CD4-positive, alpha-beta T cell treated with Interleukin-4 for 4 hours (primary cell): ENCODE results near the gene GSTCD.
"Not testable (repeated sequence)": the region's sequence is repeated elsewhere in the genome, so short reads cannot be mapped to it uniquely, and the experiment has no call there.

ENCODE experiments used
- DNase-seq: peaks from one replicate; pipeline ENCODE4 v3.0.0-alpha.2; 2020

GSTCD gene

DNA sequence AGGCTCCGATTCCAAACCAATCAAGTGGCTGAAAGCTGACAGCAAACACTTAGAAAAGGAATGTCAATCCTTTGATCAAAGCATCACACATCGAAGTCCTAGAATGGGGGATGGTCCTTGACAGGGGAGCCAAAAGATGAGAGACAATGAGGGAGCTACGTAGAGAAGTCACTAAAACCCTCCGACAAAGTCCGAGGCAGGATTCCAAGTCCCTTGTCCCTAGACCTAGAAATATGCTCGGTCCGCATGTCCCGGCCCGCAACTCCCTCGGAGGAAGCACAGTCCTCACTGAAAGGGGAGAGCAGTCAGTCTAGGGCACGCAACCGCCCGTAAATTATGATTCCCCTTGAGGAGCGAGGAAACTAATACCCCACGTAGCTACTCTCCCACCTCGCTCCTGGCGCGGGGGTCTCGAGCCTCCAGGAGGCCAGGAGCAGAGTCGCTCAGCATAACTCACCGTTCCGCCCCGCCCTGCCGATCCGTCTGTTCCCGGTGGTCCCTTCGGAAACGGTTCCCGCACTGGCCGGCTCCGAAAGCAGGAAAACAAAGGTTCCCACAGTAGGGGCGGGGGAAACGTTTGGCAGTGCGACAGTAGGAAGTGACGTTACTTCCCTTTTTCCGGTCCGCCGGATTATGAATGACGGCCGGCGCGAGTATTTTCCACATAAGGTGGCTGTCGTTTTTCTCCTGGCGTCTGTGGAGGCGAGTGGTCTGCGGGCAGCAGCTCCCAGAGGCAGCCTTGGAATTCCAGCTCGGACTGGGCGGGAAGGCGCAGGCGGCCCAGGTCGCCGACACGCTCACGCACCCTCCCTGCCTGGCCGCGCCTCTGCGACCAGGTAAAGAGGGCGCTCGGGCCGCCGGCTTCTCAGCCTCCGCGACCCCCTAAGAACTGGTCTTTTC is at the start of gene GSTCD, which contains the start of gene INTS12:
TSS of gene GSTCD (plus strand) at position 604 of the 900 bp plus-strand sequence. CDS start 8,830 bp downstream, outside the sequence.
TSS of gene INTS12 (minus strand) at position 509 of the 900 bp plus-strand sequence. CDS start 8,684 bp downstream, outside the sequence.
- DNase-seq, result peak; percentile 90

GRCh38 chr4:105659190-105659589 is 49.4 kb upstream of the GSTCD start:
- DNase-seq, result no peak

DNA sequence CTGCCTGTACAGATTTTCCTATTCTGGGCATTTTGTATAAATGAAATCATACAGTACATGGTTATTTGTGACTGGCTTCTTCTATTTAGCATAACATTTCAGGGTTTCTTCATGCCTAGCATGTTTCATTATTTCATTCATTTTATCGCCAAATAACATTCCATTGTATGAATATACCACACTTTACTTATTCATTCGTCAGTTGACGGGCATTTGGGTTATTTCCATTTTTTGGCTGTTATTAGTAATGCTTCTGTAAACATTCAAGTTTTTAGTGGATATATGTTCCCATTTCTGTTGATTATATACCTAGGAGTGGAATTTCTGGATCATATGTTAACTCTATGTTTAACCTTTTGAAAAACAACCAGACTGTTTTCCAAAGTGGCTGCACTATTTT is 47.6 kb upstream of the GSTCD start:
- DNase-seq, result no peak

DNA sequence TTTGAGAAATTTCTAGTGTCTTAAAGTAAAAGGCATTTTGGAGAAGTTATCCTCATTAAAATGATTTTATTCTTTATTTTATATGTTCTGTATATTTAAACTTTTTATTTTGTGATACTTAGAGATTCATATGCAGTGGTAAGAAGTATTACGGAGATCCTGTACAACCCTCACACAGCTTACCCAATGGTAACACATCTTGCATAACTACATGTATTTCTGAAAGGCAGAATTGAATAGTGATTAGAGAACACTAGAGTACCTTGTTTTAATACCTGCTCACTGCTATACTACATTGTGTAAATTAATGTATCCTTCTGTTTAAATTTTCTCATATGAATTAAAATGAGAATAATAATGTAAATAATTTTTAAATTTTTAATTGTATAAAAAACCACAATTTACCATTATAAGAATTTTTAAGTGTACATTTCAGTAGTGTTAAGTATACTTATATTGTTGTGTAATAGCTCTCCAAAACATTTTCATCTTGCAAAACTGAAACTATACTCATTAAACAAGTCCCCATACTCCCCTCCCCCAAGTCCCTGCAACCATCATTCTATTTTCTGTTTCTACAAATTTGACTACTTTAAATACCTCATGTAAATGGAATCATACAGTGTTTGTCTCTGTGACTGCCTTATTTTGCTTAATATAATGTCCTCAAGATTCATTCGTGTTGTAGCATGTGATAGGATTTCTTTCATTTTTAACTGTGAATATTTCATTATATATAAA is 45.5 kb upstream of the GSTCD start:
- DNase-seq, result no peak

DNA sequence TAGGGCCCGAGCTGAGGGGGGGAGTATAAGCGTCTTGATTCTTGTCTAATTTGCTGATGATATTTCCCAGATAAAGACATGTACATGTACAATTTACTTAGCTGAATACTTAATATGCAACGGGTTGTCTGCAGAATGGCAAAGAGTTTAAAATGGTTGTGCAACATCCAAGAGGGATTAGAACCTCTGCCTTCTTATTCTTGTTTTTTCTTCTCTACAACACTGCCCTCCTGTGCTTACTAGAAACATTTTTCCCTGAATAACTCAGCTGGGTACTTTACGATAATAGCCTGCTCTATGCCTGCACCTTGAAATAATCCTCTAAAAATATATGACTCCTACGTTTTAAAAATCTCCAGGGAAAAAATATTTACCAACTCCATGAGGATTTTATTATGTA is 41.9 kb upstream of the GSTCD start:
- no peak for DNase-seq

DNA sequence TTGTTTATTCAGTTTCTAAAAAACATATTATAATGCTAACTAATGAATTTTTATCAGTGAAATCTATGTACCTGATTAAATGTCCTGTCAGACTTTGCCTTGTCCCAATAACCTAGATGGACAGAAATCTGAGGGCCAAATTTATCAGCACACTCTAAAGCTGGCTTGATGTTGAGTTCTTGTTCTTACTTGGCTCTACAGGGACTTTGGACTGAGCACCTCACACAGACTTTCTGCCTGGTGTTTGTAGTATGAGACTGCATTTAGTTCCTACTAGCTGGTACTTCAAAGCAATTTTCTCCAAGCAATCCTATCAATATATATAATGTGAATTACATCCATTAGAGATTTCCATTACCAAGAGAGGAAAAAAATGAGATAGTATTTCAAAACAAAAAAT is 37.9 kb upstream of the GSTCD start:
- no peak for DNase-seq

- DNase-seq, result no peak
Observed at GRCh38 chr4:105671301-105671700, 37.3 kb upstream of the GSTCD start.

DNA sequence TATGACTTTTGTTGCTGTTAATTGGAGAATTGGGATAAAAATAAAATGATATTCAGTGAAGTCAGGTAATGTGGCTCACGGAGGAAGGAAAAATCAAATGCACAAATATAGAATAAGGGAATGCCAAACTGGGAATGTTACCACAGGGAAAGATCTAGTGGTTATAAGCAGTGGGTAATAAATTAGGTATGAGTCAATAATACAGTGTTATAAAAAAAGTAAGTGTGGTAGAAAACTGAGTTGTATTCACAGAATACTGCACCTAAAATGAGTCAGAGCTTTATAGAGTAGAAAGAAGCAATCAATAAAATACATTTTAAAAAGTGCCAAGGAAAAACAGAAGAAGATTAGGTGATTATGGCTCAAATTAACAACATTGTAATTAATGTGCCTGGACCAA is 34.6 kb upstream of the GSTCD start:
- DNase-seq, result no peak

GRCh38 chr4:105677709-105678108 is 30.9 kb upstream of the GSTCD start:
- no peak for DNase-seq

DNA sequence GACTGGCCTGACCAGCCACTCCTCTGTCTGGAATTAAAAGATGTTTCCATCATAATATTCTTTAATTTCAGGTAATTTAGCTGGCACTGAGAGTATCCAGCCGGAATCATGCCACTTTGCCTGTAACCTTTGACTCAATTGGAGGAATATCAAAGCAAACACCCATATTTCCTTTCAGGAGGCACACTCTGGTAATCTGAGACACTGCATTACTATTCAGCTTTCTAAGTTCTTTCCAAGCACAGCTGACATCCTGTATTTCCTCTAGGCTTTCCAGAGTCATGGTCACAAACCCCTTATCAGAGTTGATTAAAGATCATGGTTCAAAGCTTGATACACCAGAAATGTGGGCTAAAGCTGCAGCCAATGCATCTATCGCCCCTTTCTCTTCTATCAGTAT is 29.4 kb upstream of the GSTCD start:
- no peak for DNase-seq

- no peak for DNase-seq
Observed at GRCh38 chr4:105683038-105683437, 25.5 kb upstream of the GSTCD start.

DNA sequence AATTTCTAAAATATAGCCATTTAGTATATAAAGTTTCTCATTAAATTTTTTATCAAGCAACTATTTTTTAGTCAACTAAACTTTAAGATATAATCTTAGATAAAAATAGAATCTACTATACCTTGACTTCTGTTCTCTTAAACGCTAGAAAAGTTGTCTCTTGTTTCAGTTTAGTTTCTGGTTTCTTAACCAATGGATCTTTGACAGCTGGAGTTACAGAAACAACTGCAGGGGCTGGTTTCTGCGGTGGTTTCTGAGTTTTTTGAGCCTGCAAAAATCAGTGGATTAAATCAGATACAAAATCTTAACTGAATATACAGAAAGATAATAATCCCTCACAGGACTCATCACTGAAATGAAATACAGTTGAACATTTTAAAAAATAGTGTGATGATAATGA is 22.0 kb upstream of the GSTCD start:
- no peak for DNase-seq

DNA sequence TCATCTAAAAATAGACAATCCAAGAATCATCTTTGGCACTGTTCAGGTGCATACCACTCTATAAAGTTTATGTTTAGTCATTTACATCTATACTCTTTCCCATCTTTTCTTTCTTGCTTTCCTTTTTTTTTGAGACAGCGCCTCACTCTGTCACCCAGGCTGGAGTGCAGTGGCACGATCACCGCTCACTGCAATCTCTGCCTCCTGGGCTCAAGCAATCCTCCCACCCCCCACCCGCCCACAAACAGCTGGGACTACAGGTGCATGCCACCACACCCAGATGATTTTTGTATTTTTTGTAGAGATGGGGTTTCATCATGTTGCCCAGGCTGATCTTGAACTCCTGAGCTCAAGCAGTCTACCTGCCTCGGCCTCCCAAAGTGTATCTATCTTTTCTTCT is 13.8 kb upstream of the GSTCD start:
- DNase-seq, result not testable (repeated sequence)

DNA sequence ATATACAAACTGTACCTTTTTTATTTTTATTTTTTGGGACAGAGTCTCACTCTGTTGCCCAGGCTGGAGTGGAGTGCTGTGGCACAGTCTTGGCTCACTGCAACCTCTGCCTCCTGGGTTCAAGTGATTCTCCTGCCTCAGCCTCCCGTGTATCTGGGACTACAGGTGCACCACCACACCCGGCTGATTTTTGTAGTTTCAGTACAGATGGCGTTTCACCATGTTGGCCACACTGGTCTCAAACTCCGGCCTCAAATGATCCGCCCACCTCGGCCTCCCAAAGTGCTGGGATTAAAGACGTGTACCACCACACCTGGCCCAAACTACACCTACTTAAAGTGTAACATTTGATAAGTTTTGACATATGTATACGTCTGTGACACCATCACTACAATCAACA is 12.8 kb upstream of the GSTCD start:
- DNase-seq, result not testable (repeated sequence)

DNA sequence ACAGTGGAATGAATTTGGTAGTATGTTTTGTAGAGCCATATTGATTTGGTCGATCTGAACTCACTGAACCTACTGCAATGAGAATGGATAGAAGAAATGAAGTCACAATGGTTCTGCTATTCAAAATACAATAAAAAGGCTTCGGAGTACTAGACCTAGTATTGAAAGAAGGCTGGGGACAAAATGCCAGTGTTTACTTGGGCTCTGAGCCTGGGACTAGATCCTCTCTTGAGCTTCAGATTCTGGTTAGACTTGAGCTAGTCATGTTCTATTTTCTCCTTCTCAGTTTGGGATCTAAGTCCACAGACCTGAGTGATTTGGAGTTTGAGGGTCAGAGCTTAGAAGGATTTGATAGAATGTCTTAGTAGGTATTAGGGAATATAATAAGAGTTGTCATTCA is 10.0 kb upstream of the GSTCD start:
- DNase-seq, result no peak

- DNase-seq, result no peak
Observed at GRCh38 chr4:105707782-105708180, 803 bp upstream of the GSTCD start.

DNA sequence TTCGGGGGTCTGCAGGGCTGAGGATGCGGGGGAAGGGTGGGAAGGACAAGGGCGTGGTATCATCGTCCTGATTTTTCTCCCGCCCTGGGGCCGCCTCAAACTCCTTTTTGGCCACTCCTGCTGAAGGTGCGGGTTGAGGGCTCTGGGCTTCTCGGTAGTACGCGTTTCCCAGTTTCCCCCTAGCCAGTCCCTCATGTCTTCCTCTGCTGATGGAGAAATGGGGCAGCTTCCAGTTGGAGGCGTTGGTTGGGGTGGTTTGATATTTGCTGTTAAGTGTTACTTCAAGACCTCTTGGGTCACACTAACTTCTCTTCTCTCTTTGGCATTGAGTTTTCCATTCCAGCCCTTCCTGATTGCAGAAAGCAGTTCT is 482 bp downstream of the GSTCD start:
- DNase-seq, result no peak

- DNase-seq, result no peak
Observed at GRCh38 chr4:105710012-105710600, 1.5 kb downstream of the GSTCD start.

DNA sequence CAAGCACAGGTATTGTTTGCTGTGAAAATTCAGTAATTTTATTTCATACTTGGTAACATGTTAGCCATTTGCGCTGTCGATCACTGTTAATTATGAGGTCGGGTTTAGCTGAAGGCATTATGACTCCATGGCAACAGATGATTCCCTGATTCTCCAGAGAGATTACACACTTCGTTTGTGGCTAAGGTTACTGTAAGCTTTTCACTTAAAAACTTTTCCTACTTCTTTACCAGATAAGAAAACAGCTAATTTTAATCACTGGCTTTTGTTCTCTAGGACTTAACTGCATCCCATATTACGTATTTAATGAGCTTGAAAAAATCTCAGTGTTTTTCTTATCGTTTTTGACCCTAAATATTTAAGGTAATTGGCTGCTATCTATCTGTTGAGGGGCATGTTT is 2.1 kb downstream of the GSTCD start:
- DNase-seq, result no peak

GRCh38 chr4:105712766-105713165 is 4.2 kb downstream of the GSTCD start:
- DNase-seq, result no peak

DNA sequence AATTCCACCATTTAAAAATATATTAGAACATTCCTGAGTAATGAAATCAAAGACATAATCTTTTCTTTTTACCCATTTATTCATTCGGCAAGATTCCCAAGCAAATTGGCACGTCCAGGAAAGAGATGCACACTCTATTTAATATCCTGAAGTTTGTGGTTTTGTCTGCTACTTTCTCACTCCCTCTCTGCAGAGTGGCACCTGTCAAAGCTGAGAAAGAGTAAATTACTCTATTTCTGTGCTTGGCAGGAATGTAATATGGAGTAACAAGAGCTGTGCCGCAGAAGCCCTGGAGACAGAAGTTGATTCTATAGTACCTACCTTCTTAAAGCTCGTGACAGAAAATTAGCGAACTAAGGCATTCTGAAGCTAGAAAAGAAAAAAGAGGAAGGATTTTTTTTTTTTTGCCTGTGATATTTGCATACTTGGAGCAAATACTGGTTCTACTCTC is 5.5 kb downstream of the GSTCD start:
- DNase-seq, result no peak

- no peak for DNase-seq
Observed at GRCh38 chr4:105714932-105715331, 6.3 kb downstream of the GSTCD start.

DNA sequence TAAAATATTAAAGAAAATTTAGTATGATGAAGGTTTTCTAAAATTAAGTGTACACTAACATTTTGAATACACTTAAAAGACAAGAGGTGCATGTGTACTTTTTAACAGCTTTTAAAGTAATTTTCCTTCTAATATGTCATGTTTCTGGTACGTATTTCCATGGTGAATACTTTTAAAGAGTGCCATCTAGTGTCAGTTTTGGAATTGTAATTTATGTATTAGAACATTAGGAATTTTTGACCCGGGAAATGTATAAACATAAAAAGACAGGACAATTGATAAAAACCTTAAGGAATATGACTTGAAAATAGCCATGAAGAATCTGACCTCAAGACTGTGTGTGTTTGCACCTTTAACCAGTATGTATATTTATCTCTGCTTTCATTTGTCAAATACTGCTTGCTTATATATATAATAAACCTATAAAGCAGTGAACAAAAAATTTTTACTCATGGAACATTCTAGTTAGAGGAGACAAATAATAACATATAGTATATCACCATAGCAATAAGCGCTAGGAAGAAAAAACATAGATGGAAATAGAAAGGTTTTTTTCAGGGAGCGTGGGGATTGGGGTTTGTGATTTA is 7.2 kb downstream of the GSTCD start:
- peak; percentile 26 for DNase-seq
